ENCODE results near the gene NUDC.
"Not testable (repeated sequence)": the region's sequence is repeated elsewhere in the genome, so short reads cannot be mapped to it uniquely, and the experiment has no call there.

Gene NUDC

GRCh38 chr1:26911399-26912146, 10.0 kb upstream of the NUDC start:
- DNase-seq (ENCODE audit: low read depth in 2 of 2) = no peak

- no peak for DNase-seq (ENCODE audit: low read depth in 2 of 2)
These were observed 9.4 kb upstream of the NUDC start for GRCh38 chr1:26912147-26912490.

- no peak for DNase-seq (ENCODE audit: low read depth in 2 of 2)
These were observed 8.2 kb upstream of the NUDC start for GRCh38 chr1:26913389-26913753.

GRCh38 chr1:26913754-26914619, 7.6 kb upstream of the NUDC start, which contains the start of gene NR0B2:
Gene NR0B2, minus strand, starts transcription at chr1:26913975. Its CDS starts 35 bp downstream, at chr1:26913940.
- DNase-seq (ENCODE audit: low read depth in 2 of 2) = no peak

- no peak for DNase-seq (ENCODE audit: low read depth in 2 of 2)
These were observed 6.2 kb upstream of the NUDC start for GRCh38 chr1:26915204-26915842.

GRCh38 chr1:26921126-26921539, 410 bp upstream of the NUDC start:
- DNase-seq (ENCODE audit: low read depth in 2 of 2) = no peak

GRCh38 chr1:26922431-26922729, 837 bp downstream of the NUDC start:
- no peak for DNase-seq (ENCODE audit: low read depth in 2 of 2)

- DNase-seq (ENCODE audit: low read depth in 2 of 2) = no peak
These were observed 1.4 kb downstream of the NUDC start for GRCh38 chr1:26922901-26923300.

- no peak for DNase-seq (ENCODE audit: low read depth in 2 of 2)
These were observed 2.2 kb downstream of the NUDC start for GRCh38 chr1:26923711-26924110.

- DNase-seq (ENCODE audit: low read depth in 2 of 2) = no peak
These were observed 11.0 kb downstream of the NUDC start for GRCh38 chr1:26932531-26932930.

GRCh38 chr1:26936823-26937222, 15.3 kb downstream of the NUDC start:
- DNase-seq (ENCODE audit: low read depth in 2 of 2) = no peak

- DNase-seq (ENCODE audit: low read depth in 2 of 2) = no peak
These were observed 16.6 kb downstream of the NUDC start for GRCh38 chr1:26938004-26938658.

GRCh38 chr1:26938659-26939025, 17.1 kb downstream of the NUDC start:
- no peak for DNase-seq (ENCODE audit: low read depth in 2 of 2)

- DNase-seq (ENCODE audit: low read depth in 2 of 2) = no peak
These were observed 19.8 kb downstream of the NUDC start for GRCh38 chr1:26941311-26941710.

GRCh38 chr1:26942656-26943055, 21.1 kb downstream of the NUDC start:
- no peak for DNase-seq (ENCODE audit: low read depth in 2 of 2)

GRCh38 chr1:26945138-26945537, 23.6 kb downstream of the NUDC start:
- DNase-seq (ENCODE audit: low read depth in 2 of 2) = no peak

GRCh38 chr1:26945728-26946127, 24.2 kb downstream of the NUDC start:
- DNase-seq (ENCODE audit: low read depth in 2 of 2) = no peak

GRCh38 chr1:26946270-26946669, 24.7 kb downstream of the NUDC start:
- DNase-seq (ENCODE audit: low read depth in 2 of 2) = no peak

- not testable (repeated sequence) for DNase-seq (ENCODE audit: low read depth in 2 of 2)
These were observed 27.1 kb downstream of the NUDC start for GRCh38 chr1:26948725-26949057.

GRCh38 chr1:26949266-26949925, 27.9 kb downstream of the NUDC start:
- DNase-seq (ENCODE audit: low read depth in 2 of 2) = no peak

- DNase-seq (ENCODE audit: low read depth in 2 of 2) = no peak
These were observed 28.4 kb downstream of the NUDC start for GRCh38 chr1:26949926-26950319.

- no peak for DNase-seq (ENCODE audit: low read depth in 2 of 2)
These were observed 29.1 kb downstream of the NUDC start for GRCh38 chr1:26950602-26951001.
